Tongue (tissue), 2 donors: Measurements from ENCODE around the gene PRDM16. TPM values are rescaled to one million over a fixed set of nuclear protein-coding genes. Genes with fewer than 3 reads are reported as not detected.

Source experiments
- DNase-seq: peaks from one replicate; pipeline ENCODE4 v3.0.0-alpha.2; 2015
- total RNA-seq: library from RNA; depleted of rRNA; stranded (reverse); fragments of >200 nt; gene quantifications from one replicate; pipeline ENCODE4 v1.2.3, GENCODE V29; 2014

Gene PRDM16
- total RNA-seq, 1 donor from 2014 or later, result 1.6 TPM

DNA sequence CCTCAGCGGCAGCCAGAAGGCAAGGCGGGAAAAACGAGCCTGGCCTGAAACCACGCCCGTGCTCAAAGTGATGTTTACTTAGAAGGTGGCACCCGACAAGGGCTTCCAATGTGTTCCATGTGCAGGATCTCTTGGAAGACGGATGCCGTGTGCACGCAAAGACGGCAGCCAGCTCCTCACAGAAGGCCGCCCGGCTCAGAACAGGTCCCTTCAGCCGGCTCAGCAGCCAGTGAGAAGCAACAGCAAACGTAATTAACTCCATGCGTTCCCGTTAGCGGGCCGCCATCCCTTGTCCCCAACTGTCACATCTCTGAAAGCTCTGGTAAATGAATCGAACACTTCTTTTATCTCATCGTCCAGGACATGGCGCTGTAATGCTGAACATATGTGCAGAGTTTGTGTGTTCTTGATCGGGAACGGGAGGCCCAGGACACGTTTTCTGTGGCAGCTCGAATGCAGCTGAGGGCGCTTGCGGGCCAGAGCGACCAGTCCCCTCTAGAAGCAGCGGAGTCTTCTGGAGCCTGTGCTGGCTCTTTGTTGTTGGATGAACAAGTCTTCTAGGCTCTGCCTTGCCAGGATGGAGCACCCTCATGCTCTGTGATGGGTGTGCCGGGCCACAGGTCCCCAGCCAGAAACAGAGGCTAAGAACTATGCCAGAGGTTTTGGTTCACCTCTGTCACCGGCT is 290.9 kb downstream of the PRDM16 start:
- no peak for DNase-seq

DNA sequence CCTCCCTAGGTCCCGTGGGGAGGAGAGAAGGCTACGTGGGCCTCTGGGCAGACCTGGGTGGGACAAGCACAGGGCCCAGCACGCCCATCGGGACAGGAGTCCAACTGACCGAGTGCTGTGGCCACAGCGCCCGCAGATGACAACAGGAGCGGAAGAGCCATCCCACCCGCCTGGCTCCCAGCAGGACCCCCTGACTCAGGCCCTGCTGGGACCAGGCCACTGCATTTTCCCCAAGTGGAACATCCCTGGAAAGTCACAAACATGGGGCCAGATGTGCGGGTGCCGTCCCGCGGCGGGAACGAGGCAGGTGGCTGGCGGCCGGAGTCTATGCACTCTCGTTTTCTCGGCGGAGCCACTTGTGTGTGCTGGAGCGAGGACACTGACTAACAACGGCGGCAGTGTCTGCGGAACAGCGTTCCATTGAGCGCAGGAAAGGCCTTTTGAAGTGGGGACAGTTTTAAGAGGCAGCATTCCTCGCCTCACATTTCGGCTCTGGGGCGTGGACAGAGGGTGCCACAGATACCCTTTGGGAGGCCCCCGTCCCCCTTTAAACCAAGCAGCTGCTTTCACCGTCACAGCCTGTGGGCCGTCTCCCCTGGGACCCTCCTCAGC is 291.7 kb downstream of the PRDM16 start:
- DNase-seq, result peak; percentile 47

DNA sequence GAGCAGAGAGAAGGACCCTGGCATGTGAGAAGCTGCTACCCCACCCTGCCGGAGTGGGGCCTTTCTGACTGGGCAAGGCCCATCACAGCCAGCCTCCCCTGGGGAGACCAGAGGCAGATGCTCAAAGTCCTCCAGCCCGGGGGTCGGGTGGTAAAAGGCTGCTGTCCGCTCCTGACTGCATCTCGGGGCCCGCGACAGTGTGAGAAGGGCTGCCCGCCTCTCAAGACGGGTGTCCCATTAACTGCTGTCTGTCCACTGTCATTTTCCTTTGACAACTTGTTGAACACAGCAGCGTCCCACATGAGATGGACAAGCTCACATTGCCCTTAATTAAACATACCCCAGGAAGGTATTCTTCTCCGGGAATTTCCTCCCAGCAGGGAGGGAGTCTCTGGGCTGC is 294.0 kb downstream of the PRDM16 start:
- no peak for DNase-seq

- no peak for DNase-seq
Observed at GRCh38 chr1:3363756-3364155, 294.8 kb downstream of the PRDM16 start.

DNA sequence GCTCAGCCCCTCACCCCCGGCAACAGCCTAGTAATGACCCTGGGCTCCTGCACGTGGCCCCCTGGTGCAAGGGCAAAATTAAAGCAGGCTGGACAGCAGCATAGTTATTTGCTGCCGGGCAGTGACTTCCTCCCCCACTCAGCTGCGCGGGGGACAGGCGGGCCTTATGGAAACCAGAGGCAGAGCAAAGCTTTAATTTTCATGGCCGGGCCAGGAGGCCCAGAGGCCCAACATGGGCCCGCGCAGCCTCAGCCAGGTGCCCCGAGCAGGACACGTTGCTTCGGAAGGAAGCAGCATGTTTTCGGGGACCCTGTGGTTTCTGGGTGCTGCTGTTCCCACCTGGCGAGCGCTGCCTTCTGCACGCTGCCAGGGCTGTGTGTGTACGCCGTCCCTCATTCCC is 295.5 kb downstream of the PRDM16 start:
- DNase-seq, result no peak

- DNase-seq, result no peak
Observed at GRCh38 chr1:3364983-3365382, 296.0 kb downstream of the PRDM16 start.

DNA sequence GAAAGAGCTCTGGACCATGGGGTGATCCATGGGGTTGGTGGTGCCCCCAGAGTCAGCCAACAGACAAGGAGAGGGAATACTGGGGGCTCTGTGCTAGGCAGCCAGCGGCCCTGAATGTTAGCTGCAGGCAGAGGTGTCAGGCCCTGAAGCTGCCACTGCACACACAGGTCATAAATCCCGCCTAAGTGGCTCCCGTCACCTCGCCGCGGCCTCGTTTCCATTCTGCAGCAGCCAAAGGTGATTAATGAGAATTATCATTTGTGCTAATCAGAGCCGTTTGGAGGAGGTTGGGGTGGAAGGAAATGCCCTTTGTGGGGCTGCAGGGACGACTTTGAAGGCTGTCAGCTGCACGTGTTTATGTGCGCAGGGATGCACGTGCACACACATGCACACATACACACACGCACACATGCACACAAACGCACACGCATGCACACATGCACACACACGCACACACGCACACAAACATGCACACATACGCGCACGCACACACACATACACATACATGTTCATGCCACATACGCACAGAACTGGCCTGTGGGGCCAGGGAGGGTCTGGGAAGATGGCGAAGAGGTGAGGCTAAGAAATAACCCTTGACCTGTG is 296.6 kb downstream of the PRDM16 start:
- DNase-seq, result no peak

GRCh38 chr1:3366126-3367051 is 297.4 kb downstream of the PRDM16 start:
- DNase-seq, result peak; percentile 73

GRCh38 chr1:3367376-3367775 is 298.4 kb downstream of the PRDM16 start:
- DNase-seq, result peak; percentile 68

- no peak for DNase-seq
Observed at GRCh38 chr1:3368059-3368458, 299.1 kb downstream of the PRDM16 start.

DNA sequence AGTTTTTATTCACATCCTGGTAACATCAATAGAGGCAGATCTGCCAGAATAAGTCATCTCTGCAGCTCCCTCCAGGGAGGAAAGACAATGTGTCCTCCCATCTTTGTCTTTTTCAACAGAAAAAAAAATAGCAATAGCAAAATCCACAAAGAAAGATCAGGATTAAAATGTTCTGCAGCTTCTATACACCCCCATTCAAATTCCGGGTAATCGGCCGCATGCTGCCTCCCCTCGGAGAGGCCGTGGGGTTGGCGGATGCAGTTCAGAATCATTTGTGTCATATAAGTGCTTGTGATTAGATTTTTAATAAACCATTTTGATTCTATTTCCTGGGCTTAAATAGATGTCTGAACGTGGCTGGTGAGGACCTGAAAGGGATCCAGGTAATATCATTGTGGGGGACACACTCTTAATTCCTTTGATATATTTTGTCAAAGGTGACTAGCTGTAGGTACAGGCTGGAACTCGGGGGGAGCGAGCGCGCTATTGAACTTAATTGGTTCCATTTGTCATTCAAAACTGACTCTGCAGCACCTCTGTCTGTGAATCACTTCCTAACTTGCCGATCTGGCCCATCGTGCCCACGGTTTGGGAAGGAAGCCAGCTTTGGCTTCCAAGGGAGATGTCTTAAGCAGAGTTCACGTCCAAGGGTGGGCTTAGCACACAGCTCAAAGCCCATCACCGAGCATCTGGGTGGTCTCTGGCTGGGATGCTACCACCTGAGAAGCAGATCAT is 299.9 kb downstream of the PRDM16 start:
- no peak for DNase-seq

DNA sequence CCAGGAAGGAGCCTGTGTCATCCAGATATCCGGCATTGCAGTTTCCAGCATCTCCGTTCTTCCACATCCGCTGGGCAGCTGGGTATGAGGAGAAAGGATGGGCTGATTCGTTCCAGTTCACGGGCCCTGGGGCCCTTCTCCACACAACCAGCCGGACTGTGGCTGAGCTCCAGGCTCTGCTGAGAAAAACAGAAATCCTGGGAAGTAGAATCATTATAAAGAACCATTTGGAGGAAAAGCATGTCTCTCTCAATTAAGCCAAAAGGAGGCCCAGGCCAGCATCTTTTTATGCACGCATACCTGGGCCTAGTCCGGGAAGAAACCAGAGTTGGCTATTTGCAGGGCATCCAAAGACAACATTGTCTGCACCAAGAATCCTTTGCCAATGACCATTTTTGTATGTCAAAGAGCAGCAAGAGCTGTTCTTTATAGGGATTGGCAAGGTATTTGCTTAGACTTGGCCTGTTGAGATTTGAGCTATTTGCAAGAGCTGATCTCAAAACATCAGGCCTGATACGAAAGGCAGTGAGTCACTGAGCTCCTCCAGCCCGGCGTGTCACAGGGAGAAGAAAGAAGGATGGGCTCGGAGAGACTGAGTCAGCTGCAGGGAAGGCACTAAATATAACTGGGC is 300.6 kb downstream of the PRDM16 start:
- peak; percentile 78 for DNase-seq

GRCh38 chr1:3370856-3371703 is 302.1 kb downstream of the PRDM16 start:
- DNase-seq, result no peak

DNA sequence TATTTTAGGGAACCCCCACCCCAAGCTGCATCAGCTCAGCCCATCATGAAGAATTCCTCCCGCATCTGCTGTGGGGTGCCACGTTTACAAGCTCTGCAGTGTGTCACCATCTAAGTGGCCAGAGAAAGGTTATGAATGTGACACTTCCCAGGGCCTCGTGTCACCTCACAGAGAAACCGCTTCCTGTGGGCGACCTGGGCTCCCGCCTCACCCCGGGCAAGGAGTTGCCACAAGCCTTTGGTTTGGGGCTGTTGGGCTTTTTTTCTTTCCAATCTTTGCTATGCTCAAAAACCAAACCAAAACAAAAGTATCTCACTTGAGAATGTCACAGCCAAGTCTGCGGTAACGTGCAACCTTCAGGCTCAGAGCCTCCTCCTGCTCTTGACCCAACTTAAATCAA is 303.3 kb downstream of the PRDM16 start:
- no peak for DNase-seq

- DNase-seq, result no peak
Observed at GRCh38 chr1:3373175-3373574, 304.2 kb downstream of the PRDM16 start.

- DNase-seq, result no peak
Observed at GRCh38 chr1:3373700-3374405, 304.9 kb downstream of the PRDM16 start.

DNA sequence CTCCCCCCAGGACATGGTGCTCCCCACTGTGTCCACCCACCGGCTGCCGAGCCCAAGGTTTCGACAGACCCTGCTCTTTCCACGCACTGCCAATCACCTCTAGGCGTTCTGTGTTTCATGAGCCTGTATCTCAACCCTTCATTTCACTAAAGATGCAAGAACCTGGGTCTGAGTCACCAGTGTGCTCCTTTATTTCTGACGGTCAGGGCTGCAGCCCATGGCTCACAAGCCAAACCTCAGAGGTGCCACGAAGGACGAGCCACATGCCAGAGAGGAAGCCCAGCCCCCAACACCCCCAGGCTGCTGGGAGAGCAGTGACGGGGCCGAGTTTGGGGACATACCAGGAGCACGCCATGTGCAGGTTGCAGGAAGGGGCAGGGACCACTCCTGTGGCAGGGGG is 306.2 kb downstream of the PRDM16 start:
- no peak for DNase-seq

- no peak for DNase-seq
Observed at GRCh38 chr1:3377166-3377565, 308.2 kb downstream of the PRDM16 start.

DNA sequence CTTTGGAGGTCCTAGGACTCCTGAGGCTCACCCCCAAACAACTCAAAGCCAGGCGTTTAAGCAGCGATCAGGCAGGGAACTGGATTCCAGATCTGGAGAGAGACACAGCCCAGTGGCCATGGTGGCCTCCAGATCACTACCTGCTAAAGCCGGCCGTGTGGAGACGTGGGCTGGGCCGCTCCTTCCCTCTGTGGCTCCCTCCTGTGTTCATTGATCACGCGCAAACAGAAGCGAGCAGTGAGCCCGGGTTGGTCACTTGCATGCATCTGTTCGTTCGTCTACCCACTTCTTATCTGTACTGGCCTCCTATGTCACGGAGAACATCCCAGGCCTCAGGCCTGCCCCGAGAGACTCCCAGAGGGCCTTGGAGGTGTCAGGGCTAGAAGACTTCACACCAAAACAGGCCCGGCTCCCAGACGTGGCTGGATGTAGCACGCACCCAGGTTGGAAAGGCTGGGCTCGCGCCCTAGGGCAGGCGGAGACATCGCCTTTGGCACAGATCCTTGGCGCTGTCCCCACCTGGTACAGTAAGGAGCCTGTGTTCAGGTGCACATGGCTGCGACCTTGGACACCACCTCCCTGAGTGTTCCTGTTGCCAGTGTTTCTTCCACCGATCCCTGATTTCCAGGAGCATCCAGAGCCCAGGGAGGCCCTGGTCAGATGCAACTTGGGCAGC is 308.7 kb downstream of the PRDM16 start:
- no peak for DNase-seq
